Gastroesophageal sphincter (tissue), 4 donors: ENCODE results near the gene CD247. TPM values are rescaled to one million over a fixed set of nuclear protein-coding genes. Genes with fewer than 3 reads are reported as not detected.

ENCODE experiments used
- ATAC-seq: fragments of 150-250 bp; one replicate; pipeline ENCODE4 v1.9.1; 2016; ENCODE audit warnings: mild to moderate bottlenecking, moderate library complexity
- H3K27ac ChIP-seq, 4 donors: fragments of 200-600 bp; sonication (generic) in 3 of 4; 1 replicate in 3 of 4; 2 replicates in 1 of 4; pipeline ENCODE4 v1.5.1; 2016 to 2019
- H3K27me3 ChIP-seq: fragments of 200-600 bp; sonication (generic); one replicate; pipeline ENCODE4 v1.5.1; 2019
- H3K36me3 ChIP-seq, 2 donors: fragments of 200-600 bp; sonication (generic); one replicate each; pipeline ENCODE4 v1.5.1; 2019; ENCODE audit warnings: control low read depth in 1 of 2
- H3K4me1 ChIP-seq, 3 donors: fragments of 200-600 bp; sonication (generic); 1 replicate in 2 of 3; 2 replicates in 1 of 3; pipeline ENCODE4 v1.5.1; 2016 to 2019; ENCODE audit warnings: control low read depth in 2 of 3
- H3K4me3 ChIP-seq, 2 donors: fragments of 200-600 bp; sonication (generic); one replicate each; pipeline ENCODE4 v1.5.1; 2019; ENCODE audit warnings: mild to moderate bottlenecking in 1 of 2, moderate library complexity in 1 of 2
- H3K9me3 ChIP-seq, 3 donors: fragments of 200-600 bp; sonication (generic); one replicate each; pipeline ENCODE4 v1.5.1; 2017 to 2019; ENCODE audit warnings: control low read depth in 2 of 3
- CTCF ChIP-seq, 4 experiments: fragments of 200-600 bp in 2 of 4; fragments of 450-650 bp in 2 of 4; sonication (generic) in 1 of 4; IDR thresholded peaks; one replicate each; pipeline ENCODE4 v1.5.1; 2017 to 2019; ENCODE audit warnings: antibody characterized with exemption in 4 of 4, mild to moderate bottlenecking in 2 of 4, moderate library complexity in 2 of 4
- EP300 ChIP-seq: sonication (generic); formaldehyde crosslinking; IDR thresholded peaks from one replicate; pipeline ENCODE4 v1.6.1; 2017; ENCODE audit warnings: antibody characterized with exemption, mild to moderate bottlenecking
- POLR2A ChIP-seq, 2 donors: fragments of 450-650 bp; IDR thresholded peaks; one replicate each; pipeline ENCODE4 v1.6.1; 2017; ENCODE audit warnings: antibody characterized with exemption in 2 of 2, mild to moderate bottlenecking in 2 of 2, moderate library complexity in 1 of 2
- POLR2AphosphoS5 ChIP-seq: sonication (generic); formaldehyde crosslinking; IDR thresholded peaks from one replicate; pipeline ENCODE4 v1.6.1; 2017; ENCODE audit warnings: antibody characterized with exemption
- WGBS, 2 donors: methylation state at CpG; one replicate each; pipeline ENCODE4 v1.1.5; 2018; ENCODE audit warnings: low coverage in 1 of 2; 5-methylcytosine and 5-hydroxymethylcytosine counted together
- total RNA-seq, 4 donors: library from RNA; depleted of rRNA; stranded (reverse); fragments of >200 nt; gene quantifications; one replicate each; pipeline ENCODE4 v1.1.0, GENCODE V29; 2016

CD247 gene
- total RNA-seq, 4 donors from 2014 or later: 0.31 to 1.3 (median 0.45) TPM; not detected in 1

GRCh38 chr1:167404908-167405307 is 113.4 kb downstream of the CD247 start:
- 67 to 95% methylated on average over 3 of the region's 3 CpGs for WGBS, 2 donors
- no peaks in the 10 kb centered on the region for H3K27me3 ChIP-seq

GRCh38 chr1:167404161-167404888 is 114.0 kb downstream of the CD247 start:
- ATAC-seq: no peak
- H3K4me1 ChIP-seq: peaks cover 0 to 9% (median 0%) of the 10 kb centered on the region in 3 donors
- TF ChIP-seq POLR2A (IDR thresholded peaks at IDR 0.05) (no peak), CTCF (IDR thresholded peaks at IDR 0.05) (no peak), EP300 (no peak), POLR2AphosphoS5 (no peak)
- WGBS, 2 donors: 49 to 71% methylated on average over 1 to 4 of the region's 4 CpGs
- no peaks in the 10 kb centered on the region for H3K9me3 ChIP-seq
- H3K36me3 ChIP-seq: peaks cover 0 to 65% of the 10 kb centered on the region in 2 donors
- H3K27me3 ChIP-seq: no peaks in the 10 kb centered on the region
- H3K4me3 ChIP-seq: no peak overlapping the region
- no peak overlapping the region for H3K27ac ChIP-seq

More at GRCh38 chr1:167404908-167405307, 113.4 kb downstream of the CD247 start:
- Histone ChIP-seq H3K36me3 (peaks cover 0 to 60% of the 10 kb centered on the region in 2 donors), H3K27ac (no peak overlapping the region), H3K4me3 (no peak overlapping the region), H3K4me1 (peaks cover 0 to 9% (median 0%) of the 10 kb centered on the region in 3 donors), H3K9me3 (no peaks in the 10 kb centered on the region)
- ATAC-seq: no peak
- TF ChIP-seq CTCF (IDR thresholded peaks at IDR 0.05) (no peak), POLR2AphosphoS5 (no peak), EP300 (no peak), POLR2A (IDR thresholded peaks at IDR 0.05) (no peak)

- ATAC-seq: no peak
- Histone ChIP-seq H3K27ac (no peak overlapping the region), H3K4me1 (peaks cover 0 to 9% (median 0%) of the 10 kb centered on the region in 3 donors), H3K36me3 (peaks cover 0 to 87% of the 10 kb centered on the region in 2 donors), H3K27me3 (no peaks in the 10 kb centered on the region), H3K4me3 (no peak overlapping the region), H3K9me3 (no peaks in the 10 kb centered on the region)
- TF ChIP-seq POLR2A (IDR thresholded peaks at IDR 0.05): no peak
- no peak for TF ChIP-seq EP300
- no peak for TF ChIP-seq POLR2AphosphoS5
- peak in 3 of 4 experiments; percentile 24 to 44 (median 33) for TF ChIP-seq CTCF (IDR thresholded peaks at IDR 0.05)
- 59 to 66% methylated on average over 6 to 8 of the region's 8 CpGs for WGBS, 2 donors
Measured at GRCh38 chr1:167401260-167401873, 117.0 kb downstream of the CD247 start.

GRCh38 chr1:167400359-167400953 is 117.9 kb downstream of the CD247 start:
- Histone ChIP-seq H3K4me3 (no peak overlapping the region), H3K4me1 (peaks cover 0 to 9% (median 0%) of the 10 kb centered on the region in 3 donors), H3K9me3 (no peaks in the 10 kb centered on the region), H3K27ac (no peak overlapping the region), H3K27me3 (no peaks in the 10 kb centered on the region), H3K36me3 (peaks cover 0 to 86% of the 10 kb centered on the region in 2 donors)
- WGBS, 2 donors: 45 to 72% methylated on average over 2 of the region's 2 CpGs
- TF ChIP-seq EP300: no peak
- no peak for TF ChIP-seq POLR2AphosphoS5
- no peak for TF ChIP-seq CTCF (IDR thresholded peaks at IDR 0.05)
- TF ChIP-seq POLR2A (IDR thresholded peaks at IDR 0.05): no peak
- no peak for ATAC-seq
